GM12891 (cell line): ENCODE results near the gene ELMOD2.

Experiments
- DNase-seq: peaks from one replicate; pipeline ENCODE4 v3.0.0; 2011; ENCODE audit warnings: low spot score; ENCODE audit not compliant: insufficient read length
- FAIRE-seq: peaks from 2 replicates; lab custom pipeline; 2011; peaks lifted over from hg19 to GRCh38; lab: Jason Lieb, UNC
- PAX5 ChIP-seq: IDR thresholded peaks from 2 replicates; pipeline ENCODE4 v1.6.1; 2011; ENCODE audit warnings: low read length, moderate library complexity, mild to moderate bottlenecking; ENCODE audit not compliant: insufficient read depth, severe bottlenecking
- POLR2A ChIP-seq: IDR thresholded peaks from 2 replicates; pipeline ENCODE4 v1.6.1; 2011; ENCODE audit warnings: low read depth, low read length, control low read depth
- POLR2AphosphoS5 ChIP-seq: IDR thresholded peaks from 2 replicates; pipeline ENCODE4 v1.6.1; 2011; ENCODE audit warnings: low read depth, low read length, control low read depth
- POU2F2 ChIP-seq: IDR thresholded peaks from 2 replicates; pipeline ENCODE4 v1.6.1; 2011; ENCODE audit warnings: low read depth, mild to moderate bottlenecking, control low read depth, low read length, moderate library complexity
- SPI1 ChIP-seq: IDR thresholded peaks from 2 replicates; pipeline ENCODE4 v1.6.1; 2011; ENCODE audit warnings: low read depth, low read length, control low read depth
- TAF1 ChIP-seq: IDR thresholded peaks from 2 replicates; pipeline ENCODE4 v1.6.1; 2011; ENCODE audit warnings: low read depth, low read length, control low read depth

The ELMOD2 gene

DNA sequence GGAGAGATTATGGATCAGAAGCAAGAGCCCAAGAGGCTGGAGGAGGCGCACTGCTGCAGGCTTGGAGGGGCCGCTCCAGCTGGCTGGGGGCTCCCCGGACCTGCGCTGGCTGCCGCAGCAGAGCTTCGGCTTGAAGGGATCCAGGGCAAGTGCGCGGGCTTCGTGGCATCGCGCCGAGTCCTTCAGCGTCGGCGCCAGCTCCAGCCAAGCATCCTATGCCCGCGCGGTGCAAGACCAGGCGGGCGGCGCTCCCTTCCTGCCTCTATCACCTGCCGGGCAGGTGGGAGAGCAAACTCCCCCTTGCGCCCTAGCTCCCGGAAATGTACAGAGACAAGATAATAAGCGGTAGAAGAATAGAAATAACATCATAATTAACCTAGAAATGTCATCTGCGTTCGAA lies 55.3 kb downstream of the ELMOD2 start:
- TF ChIP-seq POLR2A (no peak), SPI1 (no peak), POU2F2 (no peak), TAF1 (no peak), POLR2AphosphoS5 (no peak), PAX5 (no peak)
- FAIRE-seq, result no peak
- DNase-seq, result no peak

GRCh38 chr4:140581078-140581477 lies 57.1 kb downstream of the ELMOD2 start:
- TF ChIP-seq POLR2A (no peak), TAF1 (no peak), SPI1 (no peak), POU2F2 (no peak), POLR2AphosphoS5 (no peak)
- DNase-seq (no peak), FAIRE-seq (no peak)

GRCh38 chr4:140584439-140584838 lies 60.5 kb downstream of the ELMOD2 start:
- DNase-seq, result no peak
- FAIRE-seq, result no peak
- no peak for TF ChIP-seq TAF1
- TF ChIP-seq POLR2AphosphoS5, result no peak

- DNase-seq (peak; percentile 35), FAIRE-seq (peak; percentile 13)
- TF ChIP-seq SPI1 (no peak), POU2F2 (no peak), POLR2AphosphoS5 (no peak), PAX5 (no peak)
Observed at GRCh38 chr4:140595065-140595464, 71.1 kb downstream of the ELMOD2 start.

- FAIRE-seq (no peak), DNase-seq (no peak)
- TF ChIP-seq TAF1 (no peak), SPI1 (no peak), POLR2AphosphoS5 (no peak), POU2F2 (no peak), POLR2A (no peak), PAX5 (no peak)
Observed at GRCh38 chr4:140600408-140600807, 76.4 kb downstream of the ELMOD2 start.

GRCh38 chr4:140602714-140603113 lies 78.7 kb downstream of the ELMOD2 start:
- TF ChIP-seq PAX5 (no peak), POLR2AphosphoS5 (no peak), SPI1 (no peak), POU2F2 (no peak), POLR2A (no peak), TAF1 (no peak)
- FAIRE-seq (no peak), DNase-seq (no peak)

- no peak for TF ChIP-seq POU2F2
- TF ChIP-seq POLR2AphosphoS5, result no peak
- no peak for TF ChIP-seq TAF1
- no peak for TF ChIP-seq PAX5
- no peak for TF ChIP-seq POLR2A
- TF ChIP-seq SPI1, result no peak
- no peak for DNase-seq
- FAIRE-seq, result no peak
Observed at GRCh38 chr4:140603286-140603685, 79.3 kb downstream of the ELMOD2 start.
